CD4-positive, alpha-beta T cell treated with Interleukin-6 at 100 ng/mL for 8 hours (primary cell): ENCODE data around the gene ABAT.
"Not testable (repeated sequence)": the region's sequence is repeated elsewhere in the genome, so short reads cannot be mapped to it uniquely, and the experiment has no call there.

Source experiments
- DNase-seq: peaks from one replicate; pipeline ENCODE4 v3.0.0-alpha.2; 2020; ENCODE audit warnings: mixed read lengths, low spot score

The ABAT gene

DNA sequence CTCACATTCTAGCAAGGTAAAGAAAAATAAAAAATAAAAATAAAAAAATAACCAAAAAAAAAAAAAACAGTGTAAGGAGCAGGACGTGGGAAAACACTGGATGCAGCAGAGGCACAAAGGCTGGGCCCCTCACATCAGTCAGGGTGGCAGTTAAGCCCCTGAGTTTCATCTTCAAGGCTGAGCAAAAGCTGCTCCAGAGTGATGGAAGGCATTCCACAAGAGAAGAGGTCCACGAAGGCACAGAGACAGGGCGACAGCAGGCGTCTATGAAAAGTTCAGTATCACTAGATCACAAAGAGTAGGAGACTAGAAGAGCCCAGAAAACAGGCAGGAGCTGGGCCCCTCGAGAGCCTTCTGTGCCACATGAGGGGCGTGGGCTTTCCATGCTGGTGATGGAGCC, 111.0 kb downstream of the ABAT start:
- DNase-seq, result no peak

GRCh38 chr16:8786316-8786715, 111.9 kb downstream of the ABAT start:
- not testable (repeated sequence) for DNase-seq

DNA sequence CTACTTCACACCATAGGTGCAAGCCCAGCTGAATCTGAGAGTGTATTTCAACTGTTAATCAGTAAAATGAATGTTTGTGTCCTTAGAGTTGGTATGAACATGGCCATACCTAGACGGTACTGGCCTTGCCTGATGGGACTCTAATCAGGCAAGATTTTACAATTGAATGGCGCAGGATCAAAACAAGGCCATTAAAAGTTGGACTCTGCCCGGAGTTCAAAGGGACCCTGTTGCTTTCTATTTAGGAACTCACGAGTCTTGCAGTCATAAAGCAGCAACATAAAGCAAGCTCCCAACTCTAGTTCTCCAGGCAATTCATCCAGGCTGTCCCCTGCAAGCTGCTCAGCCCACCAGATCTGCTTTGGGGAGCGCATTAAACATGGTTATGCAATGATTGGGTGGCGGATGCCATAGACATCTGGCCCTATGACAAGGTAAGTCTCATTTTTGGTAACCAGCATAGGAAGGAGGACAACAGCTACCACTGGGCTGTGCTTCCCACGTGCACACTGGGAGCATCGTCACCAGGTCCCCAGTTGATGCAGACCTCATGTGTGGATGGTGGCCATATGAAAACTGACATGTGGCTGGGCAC, 114.3 kb downstream of the ABAT start:
- DNase-seq, result no peak

DNA sequence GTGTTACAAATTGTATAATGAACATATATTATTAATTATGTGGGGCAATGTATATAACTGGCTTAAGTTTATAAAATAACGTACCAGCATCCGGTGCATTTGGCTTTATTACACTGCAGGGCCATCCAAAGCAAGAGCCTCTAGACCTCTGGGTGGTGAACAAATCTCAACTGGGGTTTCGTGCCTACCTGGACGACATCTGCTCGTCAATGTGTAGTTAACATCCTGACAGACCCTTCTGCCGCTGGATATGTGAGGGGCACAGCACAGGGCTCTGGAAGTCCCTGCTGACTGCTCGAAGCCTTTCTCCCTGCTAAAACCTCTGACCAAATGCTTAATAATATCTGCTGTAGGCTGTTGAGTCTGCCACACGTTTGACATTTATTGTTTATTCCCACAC, 120.7 kb downstream of the ABAT start:
- no peak for DNase-seq

GRCh38 chr16:8795818-8796217, 121.4 kb downstream of the ABAT start:
- DNase-seq, result no peak

- no peak for DNase-seq
Measured at GRCh38 chr16:8796469-8797363, 122.3 kb downstream of the ABAT start.

DNA sequence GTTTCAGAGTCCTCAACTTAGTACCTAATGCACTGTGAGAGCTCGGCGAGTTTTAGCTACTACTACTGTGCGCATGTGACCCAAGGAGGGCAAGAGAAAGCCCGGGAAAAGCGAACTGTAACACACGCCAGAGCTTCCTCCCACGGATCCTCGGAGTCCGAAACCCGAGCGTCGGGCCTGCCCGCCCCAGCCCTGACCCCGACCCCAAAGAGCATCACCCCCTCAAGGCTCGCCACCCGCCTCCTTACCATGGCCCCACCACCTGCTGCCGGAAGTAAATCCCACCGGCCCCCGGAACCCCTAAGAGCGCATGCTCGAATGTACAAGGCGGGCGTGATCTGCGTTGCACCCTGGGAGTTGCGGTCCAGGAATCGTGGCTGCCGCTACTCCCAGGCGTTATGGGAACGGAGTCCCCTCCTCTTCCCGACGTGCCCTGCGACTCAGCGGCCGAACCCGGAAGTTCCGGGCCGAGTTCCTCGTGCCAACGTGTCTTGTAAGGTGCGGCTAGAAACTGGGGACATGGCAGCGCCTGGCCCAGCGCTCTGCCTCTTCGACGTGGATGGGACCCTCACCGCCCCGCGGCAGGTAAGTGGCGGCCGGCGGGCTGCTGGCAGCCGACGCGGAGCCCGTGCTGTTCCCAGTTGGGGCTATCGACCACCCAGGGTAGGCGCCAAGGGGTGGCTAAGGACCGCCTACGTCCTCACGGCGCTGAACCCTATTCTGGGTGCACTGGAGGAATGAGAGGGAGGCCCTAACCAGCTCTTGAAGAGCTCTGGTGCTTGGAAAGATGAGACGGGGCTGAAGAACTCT, 123.2 kb downstream of the ABAT start, which contains the start of the genes PMM2 and TMEM186:
TSS of gene PMM2 (plus strand) at position 476 of the 810 bp plus-strand sequence. CDS start at position 520, 44 bp downstream.
TSS of gene TMEM186 (minus strand) at position 276 of the 810 bp plus-strand sequence. CDS start at position 251, 25 bp downstream.
- peak; percentile 95 for DNase-seq

GRCh38 chr16:8798174-8798527, 123.7 kb downstream of the ABAT start:
- DNase-seq, result no peak

- DNase-seq, result no peak
Measured at GRCh38 chr16:8798535-8799157, 124.2 kb downstream of the ABAT start.

DNA sequence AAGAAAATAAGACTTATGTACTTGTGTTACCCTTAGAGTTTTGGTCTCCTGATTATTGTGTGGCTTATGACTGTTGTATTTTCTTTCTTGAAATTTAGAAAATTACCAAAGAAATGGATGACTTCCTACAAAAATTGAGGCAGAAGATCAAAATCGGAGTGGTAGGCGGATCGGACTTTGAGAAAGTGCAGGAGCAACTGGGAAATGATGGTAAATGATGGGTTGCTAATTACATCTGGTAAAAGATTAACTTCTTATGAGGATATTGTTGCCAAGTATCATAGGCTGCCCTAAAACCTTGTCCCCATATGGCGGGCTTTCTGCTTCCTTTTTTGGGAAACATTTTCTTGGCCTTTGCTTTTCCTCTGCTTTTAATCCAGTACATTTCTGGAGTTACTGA, 127.3 kb downstream of the ABAT start:
- DNase-seq, result no peak

DNA sequence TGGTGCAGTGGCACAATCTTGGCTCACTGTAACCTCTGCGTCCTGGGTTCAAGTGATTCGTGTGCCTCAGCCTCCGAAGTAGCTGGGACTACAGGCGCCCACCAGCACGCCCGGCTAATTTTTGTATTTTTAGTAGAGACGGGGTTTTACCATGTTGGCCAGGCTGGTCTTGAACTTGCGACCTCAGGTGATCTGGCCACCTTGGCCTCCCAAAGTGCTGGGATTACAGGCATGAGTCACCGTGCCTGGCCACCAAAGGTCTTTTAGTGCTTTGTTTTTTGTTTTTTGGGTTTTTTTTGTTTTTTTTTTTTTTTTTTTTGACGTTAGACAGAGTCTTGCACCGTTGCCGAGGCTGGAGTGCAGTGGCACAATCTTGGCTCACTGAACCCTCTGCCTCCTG, 129.3 kb downstream of the ABAT start:
- not testable (repeated sequence) for DNase-seq

- no peak for DNase-seq
Measured at GRCh38 chr16:8804313-8804712, 129.9 kb downstream of the ABAT start.

- no peak for DNase-seq
Measured at GRCh38 chr16:8806272-8806983, 132.0 kb downstream of the ABAT start.

- no peak for DNase-seq
Measured at GRCh38 chr16:8807189-8807588, 132.8 kb downstream of the ABAT start.

DNA sequence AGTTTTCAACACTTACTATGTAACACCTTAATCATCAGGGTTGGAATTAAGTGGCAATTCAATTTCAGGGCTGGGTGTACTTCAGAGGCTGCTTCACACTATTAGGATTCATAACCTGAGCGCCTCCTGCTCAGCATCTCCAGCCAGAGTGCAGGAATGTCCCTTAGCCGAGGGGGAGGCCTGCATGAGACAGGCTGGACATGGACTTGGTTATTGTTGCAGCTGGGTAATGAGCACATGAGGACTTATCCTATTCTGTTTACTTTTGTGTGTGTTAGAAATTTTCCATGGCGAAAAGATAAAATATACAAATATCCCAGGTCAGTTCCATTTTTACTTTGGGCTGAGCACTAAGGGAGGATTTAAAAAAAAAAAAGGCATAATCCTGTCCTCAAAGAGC, 133.6 kb downstream of the ABAT start:
- no peak for DNase-seq

DNA sequence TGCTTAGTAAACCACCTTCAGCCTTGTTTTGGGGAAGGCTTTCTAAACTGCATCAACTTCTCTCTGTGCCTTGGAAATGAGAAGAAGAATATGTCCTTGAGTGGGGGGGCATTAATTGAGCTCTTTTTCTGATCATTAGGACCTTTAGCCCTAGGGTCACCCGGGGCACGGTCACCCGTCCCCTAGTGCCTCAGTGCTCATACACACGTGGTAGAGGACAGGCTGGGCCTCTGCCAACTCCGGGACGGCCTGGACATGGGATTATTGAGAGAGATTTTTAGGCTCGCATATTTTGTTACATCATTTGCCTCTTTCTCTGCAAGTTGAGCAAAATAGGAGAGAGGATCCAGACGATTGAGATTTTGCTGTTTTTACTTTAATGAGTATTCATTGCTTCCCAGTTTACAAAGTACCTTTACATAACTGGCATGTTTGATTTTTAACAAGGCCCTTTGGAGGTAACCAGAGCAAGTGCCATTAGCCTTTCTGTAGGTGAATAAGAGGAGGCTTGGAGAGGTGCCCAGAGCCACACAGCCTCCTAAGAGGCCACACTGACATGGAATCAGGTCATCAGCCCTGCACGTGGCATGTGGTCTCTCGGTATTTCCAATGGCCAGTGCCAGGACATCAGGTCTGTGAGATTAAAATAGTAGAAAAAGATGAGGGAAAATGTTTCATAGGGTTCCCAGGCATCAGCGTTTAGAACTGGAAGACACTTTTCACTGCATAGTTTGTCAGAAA, 134.4 kb downstream of the ABAT start:
- no peak for DNase-seq

DNA sequence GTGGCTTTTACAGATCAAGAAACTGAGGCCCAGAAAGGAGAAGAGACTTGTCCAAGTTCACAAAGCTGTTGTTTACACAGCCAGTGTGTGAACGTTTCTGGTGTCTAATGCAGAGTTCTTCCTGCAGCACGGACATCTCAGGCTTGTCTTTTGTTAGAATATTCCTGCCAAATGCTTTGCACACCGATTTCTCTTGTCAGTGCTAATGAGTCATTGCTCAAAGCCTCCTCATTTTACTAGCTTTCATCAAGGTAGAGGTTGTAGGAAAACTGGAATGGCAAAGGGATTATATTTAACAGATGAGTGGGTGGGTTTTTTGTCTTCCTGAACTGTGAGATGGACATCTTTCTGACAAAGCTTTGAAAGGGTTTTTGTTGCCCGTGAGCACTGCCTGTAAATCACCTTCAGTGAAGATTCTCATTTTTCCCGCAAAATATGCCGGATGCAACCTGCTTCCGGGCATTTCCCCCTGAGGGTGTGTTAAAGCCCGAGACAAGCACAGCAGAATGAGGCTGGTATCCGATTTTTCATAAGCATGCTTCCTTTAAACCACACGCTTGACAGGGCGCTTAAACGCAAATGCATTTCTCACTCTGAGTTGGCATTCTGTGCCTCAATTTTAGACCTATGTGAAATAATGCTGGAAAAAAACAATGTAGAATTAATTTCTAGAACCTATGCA, 137.9 kb downstream of the ABAT start:
- no peak for DNase-seq

- no peak for DNase-seq
Measured at GRCh38 chr16:8814095-8814806, 139.8 kb downstream of the ABAT start.

GRCh38 chr16:8816967-8817655, 142.7 kb downstream of the ABAT start:
- DNase-seq, result peak; percentile 7
